Measurements from ENCODE around the gene OSBPL9.
"Not testable (repeated sequence)": the region's sequence is repeated elsewhere in the genome, so short reads cannot be mapped to it uniquely, and the experiment has no call there.

Gene OSBPL9

DNA sequence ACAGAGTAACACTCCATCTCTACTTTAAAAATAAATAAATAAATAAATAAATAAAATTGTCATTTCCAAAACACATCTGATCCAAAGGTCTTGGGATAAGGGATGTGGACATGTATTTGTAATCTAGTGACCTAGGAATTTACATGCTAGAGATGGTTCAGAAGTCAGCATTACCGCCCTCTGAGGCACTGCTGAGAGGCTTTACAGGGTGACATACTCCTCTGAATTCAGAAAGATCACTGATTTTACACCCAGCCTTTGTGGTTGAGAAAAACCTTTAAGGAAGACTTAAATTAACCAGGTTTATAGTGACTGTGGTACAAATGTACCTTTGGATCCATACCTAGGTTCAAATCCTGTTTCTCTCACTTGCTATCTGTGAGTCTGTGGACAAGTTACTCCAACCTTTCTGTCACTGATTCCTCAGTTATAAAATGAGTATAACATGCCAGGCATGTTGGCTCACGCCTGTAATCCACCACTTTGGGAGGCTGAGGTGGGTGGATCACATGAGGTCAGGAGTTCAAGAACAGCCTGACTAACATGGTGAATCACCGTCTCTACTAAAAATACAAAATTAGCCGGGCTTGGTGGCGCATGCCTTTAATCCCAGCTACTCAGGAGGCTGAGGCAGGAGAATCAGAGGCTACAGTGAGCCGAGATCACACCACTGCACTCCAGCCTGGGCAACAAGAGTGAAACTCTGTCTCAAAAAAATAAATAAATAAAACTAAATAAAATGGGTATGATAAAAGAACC, 20.1 kb downstream of the OSBPL9 start:
- no peak for DNase-seq (ENCODE audit: low spot score)

DNA sequence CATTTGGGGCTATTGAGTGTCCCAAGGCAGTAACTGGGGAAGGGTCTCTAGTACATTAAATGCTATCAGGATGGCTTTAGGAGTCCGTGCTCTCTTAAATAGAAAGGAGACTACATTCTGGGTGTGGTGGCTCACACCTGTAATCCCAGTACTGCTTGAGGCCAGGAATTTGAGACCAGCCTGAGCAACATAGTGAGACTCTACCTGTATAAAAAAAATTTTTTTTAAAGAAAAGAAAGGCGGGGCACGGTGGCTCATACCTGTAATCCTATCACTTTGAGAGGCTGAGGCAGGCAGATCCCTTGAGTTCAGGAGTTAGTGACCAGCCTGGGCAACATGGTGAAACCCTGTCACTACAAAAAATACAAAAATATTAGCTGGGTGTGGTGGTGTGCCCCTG, 21.5 kb downstream of the OSBPL9 start:
- no peak for DNase-seq (ENCODE audit: low spot score)

DNA sequence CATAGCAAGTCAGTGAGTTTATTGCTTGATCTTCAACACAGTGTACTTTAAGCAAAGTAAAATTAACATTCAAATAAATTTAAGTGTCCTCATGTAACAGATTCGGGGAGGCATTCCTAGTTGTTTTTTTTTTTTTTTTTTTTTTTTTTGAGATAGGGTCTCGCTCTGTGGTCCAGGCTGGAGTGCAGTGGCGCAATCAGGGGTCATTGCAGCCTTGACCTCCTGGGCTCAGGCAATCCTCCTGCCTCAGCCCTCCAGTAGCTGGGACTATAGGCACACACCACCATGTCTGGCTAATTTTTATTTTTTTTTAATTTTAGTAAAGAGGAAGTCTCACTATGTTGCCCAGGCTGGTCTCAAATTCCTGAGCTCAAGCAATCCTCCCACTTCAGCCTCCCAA, 22.8 kb downstream of the OSBPL9 start:
- DNase-seq (ENCODE audit: low spot score), result no peak

DNA sequence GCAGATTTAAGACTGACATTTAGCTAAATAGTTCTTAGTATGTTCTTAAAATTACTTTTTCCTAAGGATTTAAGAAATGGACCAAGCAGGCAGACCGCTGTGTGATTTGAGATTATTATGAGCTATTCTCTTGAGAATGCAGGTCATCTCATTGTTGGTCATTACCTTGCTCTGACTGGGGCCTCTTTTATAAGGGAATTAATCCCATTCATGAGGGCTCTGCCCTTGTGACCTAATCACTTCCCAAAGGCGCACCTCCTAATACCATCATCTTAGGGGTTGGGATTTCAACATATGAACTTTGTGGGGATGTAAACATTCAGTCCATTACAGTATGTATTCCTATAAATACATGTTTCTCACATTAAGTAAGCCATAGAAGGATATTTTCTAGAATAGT, 24.2 kb downstream of the OSBPL9 start:
- no peak for DNase-seq (ENCODE audit: low spot score)

DNA sequence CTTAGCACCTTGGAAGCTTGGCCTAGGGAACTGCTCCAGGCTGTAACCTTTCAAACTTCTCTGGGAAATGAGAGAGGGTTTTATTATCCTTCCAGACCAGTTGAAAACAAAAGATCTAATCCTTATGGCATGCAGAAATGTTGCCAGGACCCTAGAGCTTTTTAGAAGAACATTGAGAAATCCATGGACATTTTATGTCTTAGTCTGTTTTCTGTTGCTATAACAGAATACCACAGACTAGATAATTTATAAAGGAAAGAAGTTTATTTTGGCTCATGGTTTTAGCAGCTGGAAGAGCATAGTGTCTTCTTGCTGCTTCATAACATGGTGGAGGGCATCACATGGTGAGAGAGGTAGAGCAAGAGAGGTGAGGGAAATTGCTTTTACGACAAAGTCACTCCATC, 25.8 kb downstream of the OSBPL9 start:
- DNase-seq (ENCODE audit: low spot score), result no peak

DNA sequence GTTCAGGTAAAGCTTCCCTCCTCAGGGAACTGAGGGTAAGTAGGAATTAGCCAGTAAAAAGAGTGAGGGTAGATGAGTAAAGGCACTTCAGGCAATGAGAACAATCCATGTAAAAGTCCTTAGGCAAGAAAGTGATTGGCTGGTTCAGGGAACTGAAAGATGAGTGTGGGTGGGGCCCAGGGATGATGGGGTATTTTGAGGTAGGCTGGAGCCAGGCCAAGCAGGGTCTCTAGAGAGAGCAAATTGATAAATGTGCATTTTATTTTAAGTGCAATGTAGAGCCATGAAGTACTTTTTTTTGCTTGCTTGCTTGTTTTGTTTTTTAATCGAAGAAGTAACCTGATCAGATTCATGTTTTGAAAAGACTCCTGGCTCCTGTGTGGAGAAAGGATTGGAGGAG, 26.5 kb downstream of the OSBPL9 start:
- DNase-seq (ENCODE audit: low spot score), result no peak

- no peak for DNase-seq (ENCODE audit: low spot score)
These were observed 27.1 kb downstream of the OSBPL9 start for GRCh38 chr1:51644020-51644419.

GRCh38 chr1:51644533-51645197, 27.8 kb downstream of the OSBPL9 start:
- no peak for DNase-seq (ENCODE audit: low spot score)

- DNase-seq (ENCODE audit: low spot score), result not testable (repeated sequence)
These were observed 29.7 kb downstream of the OSBPL9 start for GRCh38 chr1:51646592-51646991.

- no peak for DNase-seq (ENCODE audit: low spot score)
These were observed 31.6 kb downstream of the OSBPL9 start for GRCh38 chr1:51648180-51649109.

- no peak for DNase-seq (ENCODE audit: low spot score)
These were observed 32.8 kb downstream of the OSBPL9 start for GRCh38 chr1:51649593-51650091.

- no peak for DNase-seq (ENCODE audit: low spot score)
These were observed 33.3 kb downstream of the OSBPL9 start for GRCh38 chr1:51650198-51650597.

DNA sequence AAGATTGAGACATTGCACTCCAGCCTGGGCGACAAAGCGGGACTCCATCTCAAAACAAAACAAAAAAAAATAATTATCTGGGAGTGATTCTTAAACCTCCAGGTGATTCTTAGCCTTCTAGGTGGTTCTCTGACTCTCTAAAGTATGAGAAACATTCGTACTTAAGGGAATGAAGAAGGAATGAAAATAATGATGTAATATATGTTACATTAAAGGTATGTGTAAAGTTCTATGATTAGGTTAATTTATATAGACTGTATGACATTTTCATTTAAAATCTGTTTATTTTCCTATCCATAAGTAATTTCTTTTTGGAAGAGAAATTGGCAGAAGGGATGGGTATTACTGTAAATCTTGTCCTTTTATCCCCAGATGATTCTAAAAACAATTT, 34.7 kb downstream of the OSBPL9 start:
- DNase-seq (ENCODE audit: low spot score), result no peak

DNA sequence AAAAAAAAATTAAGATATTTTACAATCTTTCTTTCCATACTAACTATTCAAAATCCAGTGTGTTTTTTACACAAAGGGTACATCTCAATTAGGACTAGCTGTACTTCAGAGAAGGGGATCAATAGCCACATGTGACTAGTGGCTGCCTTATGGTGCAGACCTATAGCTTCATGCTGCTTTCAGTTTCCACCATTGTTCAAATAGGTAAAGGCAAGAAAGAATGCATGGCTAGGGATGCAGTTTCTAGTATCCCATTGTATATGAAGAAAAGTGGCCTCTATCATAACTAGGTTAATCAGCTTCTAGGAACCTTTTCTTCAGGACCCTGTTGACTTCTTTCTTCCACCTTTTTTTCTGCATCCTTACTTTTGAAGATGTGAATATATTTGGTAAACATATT, 35.7 kb downstream of the OSBPL9 start:
- DNase-seq (ENCODE audit: low spot score), result no peak

GRCh38 chr1:51653127-51653526, 36.2 kb downstream of the OSBPL9 start:
- DNase-seq (ENCODE audit: low spot score), result no peak

GRCh38 chr1:51654000-51654399, 37.1 kb downstream of the OSBPL9 start:
- no peak for DNase-seq (ENCODE audit: low spot score)

DNA sequence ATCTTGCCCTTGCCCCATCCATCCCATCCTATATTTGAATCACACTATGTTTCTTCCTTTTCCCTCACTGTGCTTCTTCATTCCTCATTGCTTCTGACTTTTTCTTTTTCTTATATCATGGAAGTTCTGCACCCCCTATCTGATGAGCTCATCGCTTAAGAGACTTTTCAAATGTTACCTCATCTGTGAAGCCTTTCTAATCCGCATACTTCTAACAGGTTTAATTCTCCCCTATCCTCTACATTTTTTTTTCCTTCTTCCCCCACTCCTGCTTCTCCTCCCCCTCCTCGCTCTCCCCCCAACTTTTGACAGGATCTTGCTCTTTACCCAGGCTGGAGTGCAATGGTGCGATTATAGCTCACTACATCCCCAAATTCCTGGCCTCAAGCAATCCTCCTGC, 39.5 kb downstream of the OSBPL9 start:
- no peak for DNase-seq (ENCODE audit: low spot score)

GRCh38 chr1:51660580-51660979, 43.7 kb downstream of the OSBPL9 start:
- no peak for DNase-seq (ENCODE audit: low spot score)

DNA sequence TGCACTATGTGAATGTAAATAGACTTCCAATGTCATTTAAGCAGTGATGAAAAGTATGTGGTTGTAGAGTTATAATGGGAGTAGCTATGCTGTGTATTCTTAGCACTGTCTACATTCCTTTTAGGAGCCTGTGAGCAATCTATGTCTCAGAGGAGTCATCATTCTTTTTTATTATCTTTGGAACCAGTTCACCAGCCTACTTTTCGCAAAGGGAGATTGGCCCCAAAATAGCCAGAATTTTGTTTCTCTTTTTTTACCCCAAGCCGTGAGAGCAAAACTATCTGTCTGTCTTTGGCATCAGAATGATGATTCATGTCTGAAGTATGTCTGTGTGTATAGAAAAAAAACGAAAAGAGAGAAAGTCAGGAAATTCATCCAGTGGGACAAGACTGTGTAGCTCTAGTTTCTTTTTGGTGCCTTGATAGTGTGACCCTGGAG, 44.2 kb downstream of the OSBPL9 start:
- no peak for DNase-seq (ENCODE audit: low spot score)

GRCh38 chr1:51663105-51663504, 46.2 kb downstream of the OSBPL9 start:
- DNase-seq (ENCODE audit: low spot score), result no peak

- DNase-seq (ENCODE audit: low spot score), result no peak
These were observed 46.8 kb downstream of the OSBPL9 start for GRCh38 chr1:51663721-51664120.

- no peak for DNase-seq (ENCODE audit: low spot score)
These were observed 47.7 kb downstream of the OSBPL9 start for GRCh38 chr1:51664421-51665240.

Data from globus pallidus (tissue), 1 donor.